Large intestine (tissue), 3 donors: ENCODE data around the gene EPHB2. TPM values are rescaled to one million over a fixed set of nuclear protein-coding genes. Genes with fewer than 3 reads are reported as not detected.

Experiments used
- DNase-seq, 2 donors: peaks; one replicate each; pipeline versions ENCODE4 v3.0.0 to v3.0.0-alpha.2; 2013
- H3K27ac ChIP-seq: one replicate; pipeline ENCODE4 v1.5.1; 2013; ENCODE audit warnings: low read length
- H3K27me3 ChIP-seq: 2 replicates; pipeline ENCODE4 v1.6.1; 2013; ENCODE audit warnings: low read length; ENCODE audit not compliant: control insufficient read depth, insufficient read depth
- H3K36me3 ChIP-seq: 2 replicates; pipeline ENCODE4 v1.6.1; 2013; ENCODE audit warnings: low read length; ENCODE audit not compliant: control insufficient read depth, insufficient read depth
- H3K4me1 ChIP-seq: one replicate; pipeline ENCODE4 v1.6.1; 2013; ENCODE audit warnings: low read length; ENCODE audit not compliant: control insufficient read depth, insufficient read depth
- H3K4me3 ChIP-seq: one replicate; pipeline ENCODE4 v1.5.1; 2013; ENCODE audit warnings: low read length
- H3K9me3 ChIP-seq: one replicate; pipeline ENCODE4 v1.6.1; 2013; ENCODE audit warnings: mild to moderate bottlenecking, low read depth, low read length, moderate library complexity; ENCODE audit not compliant: control insufficient read depth
- WGBS: methylation state at CpG from one replicate; pipeline ENCODE4 v1.1.5; 2013; ENCODE audit warnings: low lambda C conversion rate; ENCODE audit not compliant: insufficient coverage; 5-methylcytosine and 5-hydroxymethylcytosine counted together
- polyA plus RNA-seq: library from polyadenylated mRNA; unstranded; fragments of 120-200 nt; gene quantifications from one replicate; pipeline ENCODE4 v1.2.1, GENCODE V29; 2013

The EPHB2 gene
- polyA plus RNA-seq, 1 donor = 37.6 TPM

- H3K9me3 ChIP-seq = no peaks in the 10 kb centered on the region
- H3K4me3 ChIP-seq = no peak overlapping the region
- DNase-seq = no peak
- H3K36me3 ChIP-seq = peaks cover 21% of the 10 kb centered on the region
- WGBS = 100% methylated on average over 2 of the region's 4 CpGs
- peaks cover 21% of the 10 kb centered on the region for H3K4me1 ChIP-seq
- H3K27ac ChIP-seq = no peak overlapping the region
- no peaks in the 10 kb centered on the region for H3K27me3 ChIP-seq
Observed at GRCh38 chr1:22786719-22787489, 76.3 kb downstream of the EPHB2 start.

- H3K27me3 ChIP-seq = no peaks in the 10 kb centered on the region
- H3K9me3 ChIP-seq = no peaks in the 10 kb centered on the region
- no peak overlapping the region for H3K4me3 ChIP-seq
- DNase-seq = no peak
- H3K4me1 ChIP-seq = peaks cover 21% of the 10 kb centered on the region
- H3K36me3 ChIP-seq = peaks cover 21% of the 10 kb centered on the region
- WGBS = no CpG with 5 or more reads among the region's 2 CpGs
- H3K27ac ChIP-seq = no peak overlapping the region
Observed at GRCh38 chr1:22787636-22788035, 77.0 kb downstream of the EPHB2 start.

DNA sequence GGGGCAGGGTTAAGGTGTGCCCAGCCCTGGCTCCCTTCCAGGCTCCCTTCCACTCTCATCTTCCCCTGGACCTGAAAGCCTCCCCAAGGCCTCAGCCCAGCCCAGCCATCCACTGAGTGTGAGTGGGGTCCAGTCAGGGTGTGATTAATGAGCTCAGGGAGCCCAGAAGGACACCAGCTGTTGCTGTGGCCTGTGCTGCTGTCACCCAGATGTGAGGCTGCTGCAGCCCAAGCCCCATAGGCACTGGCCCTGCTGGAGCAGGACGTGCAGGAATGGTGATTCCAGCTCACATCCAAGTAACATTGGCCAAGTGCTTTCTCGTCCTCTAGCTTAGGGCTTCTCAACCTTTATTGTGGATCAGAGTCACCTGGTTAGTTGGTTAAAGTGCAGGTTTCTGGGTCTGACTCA is 77.6 kb downstream of the EPHB2 start:
- H3K27me3 ChIP-seq = no peaks in the 10 kb centered on the region
- H3K27ac ChIP-seq = no peak overlapping the region
- H3K4me3 ChIP-seq = no peak overlapping the region
- DNase-seq = peak in 1 of 2 donors; percentile 39
- peaks cover 21% of the 10 kb centered on the region for H3K4me1 ChIP-seq
- no CpG with 5 or more reads among the region's 2 CpGs for WGBS
- peaks cover 24% of the 10 kb centered on the region for H3K36me3 ChIP-seq
- no peaks in the 10 kb centered on the region for H3K9me3 ChIP-seq

DNA sequence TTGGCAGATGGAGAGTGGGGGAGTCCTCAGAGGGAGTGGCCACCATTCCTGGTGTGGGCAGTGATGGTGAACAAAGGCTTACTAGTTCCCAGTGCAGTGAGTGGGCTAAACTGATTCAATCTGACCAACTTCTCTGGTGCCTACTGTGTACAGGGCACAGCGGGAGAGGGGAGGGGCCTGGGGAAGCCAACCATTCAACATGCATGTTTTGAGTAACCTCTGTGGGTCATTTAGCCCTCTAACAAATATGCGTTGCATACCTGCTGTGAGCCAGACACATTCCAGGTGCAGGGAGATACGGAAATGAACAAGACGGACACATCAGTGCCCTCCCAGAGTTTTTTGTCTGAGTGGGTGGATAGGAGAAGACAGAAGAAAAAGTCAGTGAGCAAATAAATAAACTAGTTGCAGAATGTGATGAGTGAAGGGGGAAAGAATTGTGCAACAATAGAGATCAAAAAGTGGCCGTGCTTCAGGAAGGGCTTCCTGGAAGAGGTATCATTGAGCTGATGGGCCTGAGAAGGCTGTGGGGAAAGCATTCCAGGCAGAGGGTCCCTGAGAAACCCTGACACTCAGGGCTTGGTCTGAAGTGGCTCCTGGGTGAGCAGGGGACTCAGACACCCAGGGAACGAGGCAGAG is 78.8 kb downstream of the EPHB2 start:
- no peaks in the 10 kb centered on the region for H3K9me3 ChIP-seq
- peaks cover 21% of the 10 kb centered on the region for H3K4me1 ChIP-seq
- H3K27me3 ChIP-seq = no peaks in the 10 kb centered on the region
- H3K36me3 ChIP-seq = peaks cover 24% of the 10 kb centered on the region
- no peak for DNase-seq
- 72% methylated on average over 4 of the region's 6 CpGs for WGBS
- H3K27ac ChIP-seq = no peak overlapping the region
- no peak overlapping the region for H3K4me3 ChIP-seq

- H3K27me3 ChIP-seq = no peaks in the 10 kb centered on the region
- 40% methylated on average over 1 of the region's 13 CpGs for WGBS
- H3K27ac ChIP-seq = peak overlapping the region; percentile 50
- no peak overlapping the region for H3K4me3 ChIP-seq
- peaks cover 17% of the 10 kb centered on the region for H3K36me3 ChIP-seq
- DNase-seq = peak in 1 of 2 donors; percentile 27
- no peaks in the 10 kb centered on the region for H3K9me3 ChIP-seq
- peaks cover 23% of the 10 kb centered on the region for H3K4me1 ChIP-seq
Observed at GRCh38 chr1:22790232-22791008, 79.8 kb downstream of the EPHB2 start.

- peaks cover 17% of the 10 kb centered on the region for H3K36me3 ChIP-seq
- H3K27me3 ChIP-seq = no peaks in the 10 kb centered on the region
- H3K9me3 ChIP-seq = no peaks in the 10 kb centered on the region
- DNase-seq = no peak
- H3K4me3 ChIP-seq = no peak overlapping the region
- 45% methylated on average over 2 of the region's 6 CpGs for WGBS
- H3K4me1 ChIP-seq = peaks cover 23% of the 10 kb centered on the region
- no peak overlapping the region for H3K27ac ChIP-seq
Observed at GRCh38 chr1:22791831-22792347, 81.2 kb downstream of the EPHB2 start.

GRCh38 chr1:22792396-22793160 is 81.9 kb downstream of the EPHB2 start:
- Histone ChIP-seq H3K27me3 (no peaks in the 10 kb centered on the region), H3K27ac (no peak overlapping the region), H3K36me3 (peaks cover 20% of the 10 kb centered on the region), H3K4me3 (no peak overlapping the region), H3K9me3 (no peaks in the 10 kb centered on the region), H3K4me1 (peaks cover 23% of the 10 kb centered on the region)
- no peak for DNase-seq
- 60% methylated on average over 1 of the region's 6 CpGs for WGBS

GRCh38 chr1:22793647-22794046 is 83.0 kb downstream of the EPHB2 start:
- Histone ChIP-seq H3K36me3 (peaks cover 25% of the 10 kb centered on the region), H3K4me1 (peaks cover 15% of the 10 kb centered on the region), H3K27me3 (no peaks in the 10 kb centered on the region), H3K4me3 (no peak overlapping the region), H3K27ac (no peak overlapping the region), H3K9me3 (no peaks in the 10 kb centered on the region)
- WGBS = no CpG with 5 or more reads among the region's 3 CpGs
- no peak for DNase-seq

DNA sequence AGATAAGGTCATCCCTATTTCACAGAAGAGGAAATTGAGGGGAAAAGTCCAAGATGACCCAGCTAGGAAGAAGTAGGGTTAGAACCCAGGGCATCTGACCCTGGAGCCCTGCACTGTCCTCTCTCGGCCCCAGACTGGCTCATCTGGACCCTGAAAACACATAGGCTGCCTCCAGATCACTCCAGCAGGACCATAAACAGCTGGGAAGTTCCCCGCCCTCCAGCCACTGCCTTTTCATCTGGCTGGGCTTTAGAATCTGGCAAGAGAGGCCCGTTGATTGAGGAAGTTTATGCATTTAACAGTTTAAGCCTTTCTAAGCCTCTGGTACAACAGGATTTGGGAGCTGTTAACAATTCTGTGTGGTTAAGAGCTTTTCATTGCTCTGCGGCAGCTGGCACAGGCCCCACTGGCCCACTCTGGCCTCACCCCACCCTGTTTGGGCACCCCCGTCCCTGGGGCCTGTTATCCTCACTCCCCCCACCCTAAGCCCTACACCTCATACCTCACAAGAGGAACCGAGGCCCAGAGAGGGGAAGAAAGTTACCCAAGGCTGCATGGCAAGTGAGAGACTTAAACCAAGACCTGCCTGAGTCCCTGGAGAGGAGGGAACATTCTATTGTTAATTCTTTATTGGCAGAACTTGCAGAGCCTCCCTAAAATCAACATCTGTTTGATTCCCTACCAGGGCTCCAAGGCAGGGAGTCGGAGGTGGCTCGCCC is 84.2 kb downstream of the EPHB2 start:
- DNase-seq = no peak
- Histone ChIP-seq H3K36me3 (peaks cover 35% of the 10 kb centered on the region), H3K27me3 (no peaks in the 10 kb centered on the region), H3K9me3 (no peaks in the 10 kb centered on the region), H3K4me1 (peaks cover 14% of the 10 kb centered on the region), H3K4me3 (no peak overlapping the region), H3K27ac (no peak overlapping the region)
- WGBS = no CpG with 5 or more reads among the region's 8 CpGs
